Stimulated activated CD8-positive, alpha-beta memory T cell treated with anti-CD3 and anti-CD28 coated beads, Interleukin-15, amount 100 ng/mL, for 1 hour (primary cell): ENCODE results near the gene CDH23.

Experiments
- DNase-seq: peaks from one replicate; pipeline ENCODE4 v3.0.0-alpha.2; 2020; ENCODE audit warnings: low read depth

The CDH23 gene

GRCh38 chr10:71625445-71626175 lies 228.9 kb downstream of the CDH23 start:
- no peak for DNase-seq

DNA sequence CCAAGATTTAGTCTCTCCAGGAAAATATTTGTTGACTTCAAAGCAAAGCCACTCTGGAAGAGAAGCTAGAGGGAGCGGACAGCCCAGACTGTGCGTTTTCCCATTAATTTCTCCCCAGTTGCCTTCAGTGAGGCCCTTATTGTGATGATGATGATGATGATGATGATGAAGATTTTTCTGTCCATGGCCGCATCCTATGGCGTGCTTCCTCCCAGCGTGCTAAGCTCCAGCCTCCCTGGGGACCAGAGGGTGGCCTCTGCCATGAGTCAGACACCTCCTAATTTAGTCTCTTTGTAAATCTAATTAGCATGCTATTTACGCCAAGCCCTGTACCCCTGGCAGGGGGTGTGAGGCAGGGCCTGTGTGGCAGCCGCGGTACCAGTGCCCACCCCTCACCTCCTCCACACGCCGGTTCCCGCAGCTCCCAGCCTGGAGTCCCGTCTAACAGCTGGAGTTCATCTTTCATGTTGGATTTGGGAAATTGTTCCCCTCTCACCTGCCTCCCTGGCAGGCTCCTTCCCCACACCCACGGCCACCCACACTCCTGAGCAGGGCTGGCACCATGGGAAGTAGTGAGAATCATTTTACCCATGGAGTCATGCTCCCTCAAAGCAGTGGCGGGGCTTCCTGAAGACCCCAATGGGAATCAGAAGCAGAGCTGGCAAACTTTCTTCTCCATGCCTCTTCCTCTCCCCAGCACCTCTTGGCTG lies 230.7 kb downstream of the CDH23 start:
- DNase-seq: no peak

- no peak for DNase-seq
Measured at GRCh38 chr10:71627956-71628355, 231.2 kb downstream of the CDH23 start.

DNA sequence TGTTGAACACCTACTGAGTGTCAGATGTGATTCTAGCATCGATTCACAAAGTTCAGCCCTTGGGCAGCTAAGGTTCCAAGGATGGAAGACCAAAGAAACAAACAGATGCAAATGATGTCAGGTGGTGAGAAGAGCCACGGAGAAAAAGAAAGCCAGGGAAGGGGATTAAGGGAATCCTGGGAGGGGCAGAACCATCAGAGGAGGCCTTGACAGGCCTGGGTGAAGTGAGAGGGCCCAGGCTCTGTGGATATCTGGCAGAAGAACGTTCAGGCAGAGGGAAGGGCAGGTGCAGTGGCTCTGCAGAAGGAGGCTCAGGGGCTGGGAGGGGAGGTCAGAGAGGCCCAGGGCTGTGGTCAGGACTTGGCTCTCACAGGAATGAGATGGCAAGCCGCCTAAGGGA lies 232.4 kb downstream of the CDH23 start:
- DNase-seq: no peak

- DNase-seq: no peak
Measured at GRCh38 chr10:71630168-71630567, 233.4 kb downstream of the CDH23 start.

DNA sequence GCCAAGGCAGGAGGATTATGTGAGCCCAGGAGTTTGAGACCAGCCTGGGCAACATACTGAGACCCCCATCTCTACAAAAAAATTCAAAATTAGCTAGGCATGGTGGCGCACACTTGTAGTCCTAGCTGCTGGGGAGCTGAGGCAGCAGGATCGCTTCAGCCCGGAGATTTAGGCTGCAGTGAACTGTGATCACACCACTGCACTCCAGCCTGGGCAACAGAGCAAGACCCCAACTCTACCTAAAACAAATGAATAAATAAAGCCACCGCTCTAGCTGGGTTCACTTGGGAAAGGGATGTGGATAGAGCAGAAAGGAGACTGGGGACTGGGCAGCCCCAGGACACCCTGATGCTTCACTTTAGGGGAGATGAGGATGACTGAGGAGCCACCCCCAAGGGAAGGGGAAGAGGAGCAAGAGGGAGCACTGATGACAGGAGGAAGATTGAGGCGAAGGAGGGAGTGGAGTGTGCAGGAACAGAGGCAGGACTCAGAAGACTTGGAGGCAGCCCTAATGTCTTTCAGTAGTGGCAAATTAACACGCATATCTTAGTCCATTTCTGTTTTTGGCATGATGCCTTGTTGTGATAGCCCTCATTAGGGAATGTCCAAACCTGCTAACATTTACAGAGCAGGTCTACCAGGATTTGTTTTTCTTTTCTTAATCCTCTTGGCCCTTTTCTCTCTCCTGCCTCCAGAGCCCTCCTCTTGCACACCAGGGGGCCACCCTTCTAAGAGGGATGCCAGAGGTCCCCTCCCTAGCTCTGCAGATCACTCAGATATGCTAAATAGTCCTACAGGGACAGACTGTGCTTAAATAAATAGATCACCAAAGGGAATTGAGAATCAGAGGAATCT lies 234.5 kb downstream of the CDH23 start:
- DNase-seq: no peak

DNA sequence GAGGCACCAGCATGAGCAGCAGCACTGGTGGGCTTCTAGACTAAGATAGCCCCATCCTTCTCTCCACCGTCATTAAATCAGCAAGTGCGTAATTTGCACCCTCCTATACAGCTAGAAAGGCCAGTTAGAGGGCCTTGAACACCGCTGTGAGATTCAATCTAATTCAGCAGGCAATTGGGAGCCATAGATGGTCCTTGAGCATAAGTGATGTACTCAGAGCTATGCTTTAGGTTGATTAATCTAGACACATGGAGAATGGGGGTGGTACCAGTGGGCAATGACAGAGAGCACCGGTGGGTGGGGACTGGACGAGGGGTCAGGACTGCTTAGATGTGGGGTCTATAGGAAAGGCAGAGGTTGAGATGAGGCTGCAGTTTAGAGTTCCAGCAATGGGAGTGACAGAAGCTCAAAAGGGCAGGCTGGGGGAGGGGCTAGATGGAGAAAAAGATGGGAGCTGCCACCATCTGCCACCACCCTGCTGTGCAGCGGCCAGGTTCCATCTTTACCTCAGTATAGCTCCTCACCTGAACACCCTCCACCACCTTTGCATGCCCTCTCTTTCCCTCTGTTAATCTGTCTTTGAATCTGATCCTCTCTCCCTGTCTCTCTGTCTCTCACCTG lies 235.6 kb downstream of the CDH23 start:
- DNase-seq: no peak

- DNase-seq: no peak
Measured at GRCh38 chr10:71632896-71633600, 236.3 kb downstream of the CDH23 start.

GRCh38 chr10:71633920-71634319 lies 237.2 kb downstream of the CDH23 start:
- DNase-seq: no peak

DNA sequence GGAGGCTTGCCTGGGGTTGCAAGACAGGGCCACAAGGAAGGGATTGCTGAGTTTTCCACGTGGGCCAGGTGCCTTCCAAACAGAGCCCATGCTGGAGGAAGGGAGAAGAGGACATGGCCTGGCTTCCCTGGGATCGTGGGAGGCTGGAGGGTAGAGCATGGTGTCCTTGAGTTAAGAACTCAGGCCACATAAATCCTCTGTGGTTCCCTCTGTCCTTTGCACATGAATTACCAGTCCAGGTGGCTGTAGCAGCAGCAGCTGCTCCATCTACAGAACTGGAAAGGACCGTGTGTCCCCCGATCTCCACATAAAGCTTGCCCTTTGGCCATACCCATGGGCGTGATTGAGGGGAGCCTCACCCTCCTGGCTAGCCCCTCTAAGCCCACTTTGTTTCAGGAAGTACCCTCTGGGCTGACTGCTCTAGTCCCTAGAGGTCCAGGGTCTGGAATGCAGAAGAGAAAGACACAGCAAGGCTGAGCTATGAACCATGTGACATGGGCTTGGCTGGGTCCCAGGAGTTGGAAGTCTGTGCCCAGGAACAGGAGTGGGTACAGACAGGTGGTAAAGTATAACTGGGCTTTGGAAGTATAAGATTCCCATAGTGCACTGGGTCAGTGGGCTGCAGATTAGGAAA lies 237.9 kb downstream of the CDH23 start:
- no peak for DNase-seq

- DNase-seq: no peak
Measured at GRCh38 chr10:71635251-71635866, 238.6 kb downstream of the CDH23 start.

GRCh38 chr10:71635867-71636266 lies 239.1 kb downstream of the CDH23 start:
- DNase-seq: no peak

DNA sequence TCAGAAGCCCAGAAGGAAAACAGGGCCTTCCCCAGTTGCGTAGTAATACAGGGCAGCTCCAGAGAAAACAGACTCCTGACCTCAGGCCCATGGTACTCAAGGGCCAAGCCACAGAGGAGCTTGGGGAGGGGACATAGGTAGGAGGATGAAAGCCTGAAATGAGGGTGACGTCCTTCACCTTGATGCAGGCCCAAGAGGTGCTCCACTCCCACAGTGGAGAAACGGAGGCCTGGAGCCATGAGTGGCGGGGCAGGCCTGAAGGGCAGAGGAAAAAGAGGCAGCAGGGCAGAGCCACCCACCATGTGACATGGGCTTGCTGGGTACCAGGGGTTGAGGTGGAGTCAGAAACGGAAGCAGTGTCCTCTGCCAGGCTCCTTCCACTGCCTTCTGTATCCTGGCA lies 239.9 kb downstream of the CDH23 start:
- no peak for DNase-seq

GRCh38 chr10:71637305-71637704 lies 240.6 kb downstream of the CDH23 start:
- no peak for DNase-seq

DNA sequence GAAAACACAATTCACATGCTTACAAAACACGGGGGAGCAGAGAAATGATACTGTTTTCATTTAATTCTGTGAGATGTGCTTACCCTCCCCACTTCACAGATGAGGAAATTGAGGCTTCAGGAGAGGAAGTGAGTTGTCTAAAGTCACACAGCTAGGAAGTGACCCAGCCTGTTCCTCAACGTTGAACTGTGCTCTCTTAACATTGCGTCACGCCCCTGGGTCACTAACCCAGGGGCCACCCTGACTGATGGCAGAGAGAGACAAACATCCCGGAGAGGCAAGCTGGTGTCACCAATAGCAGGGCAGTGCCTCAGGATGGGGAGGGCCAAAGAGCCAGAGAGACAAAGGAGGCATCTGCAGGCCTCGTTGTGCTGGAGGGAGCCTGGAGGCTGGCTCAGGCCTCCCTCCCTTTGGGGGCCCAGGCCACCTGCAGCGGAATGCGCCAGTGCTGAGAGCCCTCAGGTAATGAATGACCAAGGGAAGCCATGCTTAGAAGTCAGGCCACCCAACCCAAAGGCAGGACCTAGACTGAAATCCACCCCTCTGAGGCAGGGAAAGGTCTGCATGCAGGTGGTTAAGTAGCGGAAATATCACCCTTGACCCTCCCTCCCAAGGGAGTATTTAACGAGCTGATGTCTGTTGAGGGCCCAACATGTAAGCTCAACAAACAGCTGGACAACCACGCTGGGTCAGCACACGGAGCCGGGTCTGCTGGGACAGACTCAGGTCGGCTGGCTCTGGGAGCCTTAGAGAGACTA lies 241.5 kb downstream of the CDH23 start:
- no peak for DNase-seq

DNA sequence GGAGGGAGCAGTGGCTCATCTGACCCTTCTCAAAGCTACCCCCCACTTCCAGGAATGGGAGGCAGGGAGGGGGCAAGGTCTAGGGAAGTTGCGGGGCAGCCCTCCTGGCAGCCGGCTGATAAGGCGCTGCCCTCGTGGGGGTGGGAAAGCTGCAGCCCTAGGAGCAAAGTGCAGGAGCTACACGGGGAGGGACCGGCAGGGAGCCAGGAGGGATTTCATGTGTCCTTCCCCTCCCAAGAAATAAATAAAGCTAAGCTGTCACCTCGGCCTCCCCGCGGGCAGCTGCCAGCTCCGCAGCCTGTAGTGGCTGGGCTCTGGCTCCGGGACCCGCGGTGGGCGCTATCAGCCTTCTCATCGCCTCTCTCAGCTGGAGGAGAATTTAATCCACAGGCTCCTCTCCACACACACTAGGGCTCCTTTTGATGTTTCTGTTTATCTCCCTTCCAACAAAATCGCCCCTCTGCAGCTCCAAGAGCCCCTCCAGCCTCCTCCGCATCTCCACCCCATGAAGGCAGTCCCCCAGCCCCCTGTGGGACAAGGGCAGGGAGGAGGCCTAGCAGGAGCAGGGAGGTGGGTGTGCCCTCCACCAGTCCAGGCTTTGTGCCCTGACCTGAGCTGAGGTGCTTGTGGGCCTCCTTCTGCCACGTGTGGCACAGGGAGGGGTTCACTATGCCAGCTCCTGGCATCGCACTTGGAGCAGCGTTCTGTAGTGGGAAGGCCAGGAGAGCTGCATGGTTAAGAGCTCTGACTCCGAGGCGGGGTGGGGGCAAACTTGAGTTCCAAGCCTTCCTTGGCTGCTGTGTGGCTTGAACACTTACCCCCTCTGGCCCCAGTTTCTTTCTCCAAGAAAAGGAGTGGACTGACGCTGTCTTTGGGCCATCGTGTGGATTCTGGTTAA lies 242.4 kb downstream of the CDH23 start:
- no peak for DNase-seq

DNA sequence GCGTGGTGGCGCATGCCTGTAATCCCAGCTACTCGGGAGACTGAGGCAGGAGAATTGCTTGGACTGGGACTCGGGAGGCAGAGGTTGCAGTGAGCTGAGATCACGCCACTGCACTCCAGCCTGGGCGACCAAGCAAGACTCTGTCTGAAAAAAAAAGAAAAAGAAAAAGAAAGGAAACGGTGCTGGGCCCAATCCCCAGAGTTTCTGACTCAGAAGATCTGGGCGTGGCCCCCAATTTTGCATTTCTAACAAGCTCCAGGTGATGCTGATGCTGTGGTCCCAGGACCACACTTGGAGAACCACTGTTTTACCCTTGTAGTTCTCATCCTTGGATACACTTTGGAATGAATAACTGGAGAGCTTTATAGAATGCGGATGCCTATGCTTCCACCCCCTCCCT lies 243.9 kb downstream of the CDH23 start:
- no peak for DNase-seq

DNA sequence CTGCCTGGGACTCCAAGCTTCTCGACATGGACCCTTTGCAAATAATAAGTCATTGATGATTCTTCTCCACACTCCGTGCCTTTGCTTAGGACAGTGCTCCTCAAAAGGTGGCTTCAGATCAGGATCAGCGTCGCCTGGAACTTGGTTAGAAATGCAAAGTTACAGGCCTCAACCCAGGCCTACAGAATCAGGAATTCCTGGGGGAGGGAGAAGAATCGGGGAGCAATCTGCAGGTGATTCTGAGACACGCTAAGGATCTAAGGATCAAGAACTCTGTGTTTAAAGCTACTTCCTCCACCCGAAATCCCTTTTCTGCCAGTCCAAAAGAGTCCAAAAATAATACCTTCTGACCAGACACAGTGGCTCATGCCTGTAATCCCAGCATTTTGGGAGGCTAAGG lies 244.7 kb downstream of the CDH23 start:
- DNase-seq: no peak

DNA sequence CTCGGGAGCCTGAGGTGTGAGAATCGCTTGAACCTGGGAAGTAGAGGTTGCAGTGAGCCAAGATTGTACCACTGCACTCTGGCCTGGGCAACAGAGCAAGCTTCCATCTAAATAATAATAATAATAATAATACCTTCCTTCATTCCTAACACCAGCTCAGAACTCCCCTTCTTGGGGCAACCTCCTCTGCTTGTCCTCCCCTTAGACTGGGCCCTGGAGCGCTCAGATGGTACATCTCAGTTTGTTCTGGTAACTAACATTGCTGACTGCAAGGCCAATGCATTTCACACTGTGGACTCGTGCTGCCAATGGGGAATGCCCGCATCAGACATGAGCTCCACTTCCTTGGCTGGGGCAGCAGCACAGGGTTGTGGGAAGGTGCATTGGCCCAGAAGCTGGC lies 245.3 kb downstream of the CDH23 start:
- no peak for DNase-seq
